AG09309 (cell line): Measurements from ENCODE around the gene MYO3B.

Experiments
- DNase-seq: peaks from one replicate; pipeline ENCODE4 v3.0.0-alpha.2; 2010; ENCODE audit warnings: low read depth
- H3K4me3 ChIP-seq: 2 replicates; pipeline ENCODE4 v1.5.1; 2011; ENCODE audit warnings: mild to moderate bottlenecking, low read depth, low read length, moderate library complexity; ENCODE audit not compliant: control insufficient read depth
- CTCF ChIP-seq: IDR thresholded peaks from 2 replicates; pipeline ENCODE4 v1.5.1; 2011; ENCODE audit warnings: mild to moderate bottlenecking, low read depth, low read length, inconsistent platforms; ENCODE audit not compliant: insufficient read depth, control insufficient read depth; ENCODE audit errors: missing control alignments

Gene MYO3B

GRCh38 chr2:170237572-170238120, 59.7 kb downstream of the MYO3B start:
- DNase-seq, result no peak
- H3K4me3 ChIP-seq, result no peak overlapping the region
- no peak for TF ChIP-seq CTCF

GRCh38 chr2:170238776-170239175, 60.8 kb downstream of the MYO3B start:
- no peak for TF ChIP-seq CTCF
- no peak for DNase-seq
- no peak overlapping the region for H3K4me3 ChIP-seq

- no peak for DNase-seq
- TF ChIP-seq CTCF, result no peak
- no peak overlapping the region for H3K4me3 ChIP-seq
Observed at GRCh38 chr2:170240629-170241028, 62.7 kb downstream of the MYO3B start.

GRCh38 chr2:170241756-170242155, 63.8 kb downstream of the MYO3B start:
- no peak for TF ChIP-seq CTCF
- no peak for DNase-seq
- H3K4me3 ChIP-seq, result no peak overlapping the region

GRCh38 chr2:170243118-170243837, 65.3 kb downstream of the MYO3B start:
- no peak for DNase-seq
- no peak overlapping the region for H3K4me3 ChIP-seq
- TF ChIP-seq CTCF, result no peak

- no peak for DNase-seq
- no peak for TF ChIP-seq CTCF
- H3K4me3 ChIP-seq, result no peak overlapping the region
Observed at GRCh38 chr2:170243898-170244297, 66.0 kb downstream of the MYO3B start.
